ENCODE data around the gene C22orf31.

The C22orf31 gene

DNA sequence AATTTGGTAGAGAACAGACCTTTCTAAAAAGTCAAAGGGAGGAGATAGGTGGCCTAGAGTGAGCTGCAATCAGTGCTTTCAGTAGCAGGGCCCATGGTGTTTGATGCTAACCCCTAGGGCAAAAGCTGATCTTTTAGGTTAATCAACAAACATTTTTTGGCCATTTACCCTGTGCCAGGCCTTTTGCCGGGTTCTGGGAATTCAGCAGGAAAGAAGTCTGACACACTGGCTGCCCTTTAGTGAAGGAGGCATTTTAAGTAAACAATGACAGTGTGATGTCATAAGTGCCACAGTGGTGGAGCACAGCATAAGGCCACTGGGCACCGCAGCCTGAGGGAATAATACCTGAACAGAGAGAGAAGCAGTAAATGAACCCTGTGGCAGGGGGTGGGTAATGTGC is 29.0 kb downstream of the C22orf31 start:
- no peak for DNase-seq (ENCODE audit: low spot score)
- peak overlapping the region; percentile 61 to 84 for H3K27ac ChIP-seq
- no peak overlapping the region for H3K4me3 ChIP-seq
- TF ChIP-seq, protein P1, sequence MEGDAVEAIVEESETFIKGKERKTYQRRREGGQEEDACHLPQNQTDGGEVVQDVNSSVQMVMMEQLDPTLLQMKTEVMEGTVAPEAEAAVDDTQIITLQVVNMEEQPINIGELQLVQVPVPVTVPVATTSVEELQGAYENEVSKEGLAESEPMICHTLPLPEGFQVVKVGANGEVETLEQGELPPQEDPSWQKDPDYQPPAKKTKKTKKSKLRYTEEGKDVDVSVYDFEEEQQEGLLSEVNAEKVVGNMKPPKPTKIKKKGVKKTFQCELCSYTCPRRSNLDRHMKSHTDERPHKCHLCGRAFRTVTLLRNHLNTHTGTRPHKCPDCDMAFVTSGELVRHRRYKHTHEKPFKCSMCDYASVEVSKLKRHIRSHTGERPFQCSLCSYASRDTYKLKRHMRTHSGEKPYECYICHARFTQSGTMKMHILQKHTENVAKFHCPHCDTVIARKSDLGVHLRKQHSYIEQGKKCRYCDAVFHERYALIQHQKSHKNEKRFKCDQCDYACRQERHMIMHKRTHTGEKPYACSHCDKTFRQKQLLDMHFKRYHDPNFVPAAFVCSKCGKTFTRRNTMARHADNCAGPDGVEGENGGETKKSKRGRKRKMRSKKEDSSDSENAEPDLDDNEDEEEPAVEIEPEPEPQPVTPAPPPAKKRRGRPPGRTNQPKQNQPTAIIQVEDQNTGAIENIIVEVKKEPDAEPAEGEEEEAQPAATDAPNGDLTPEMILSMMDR (IDR thresholded peaks at IDR 0.05): no peak

DNA sequence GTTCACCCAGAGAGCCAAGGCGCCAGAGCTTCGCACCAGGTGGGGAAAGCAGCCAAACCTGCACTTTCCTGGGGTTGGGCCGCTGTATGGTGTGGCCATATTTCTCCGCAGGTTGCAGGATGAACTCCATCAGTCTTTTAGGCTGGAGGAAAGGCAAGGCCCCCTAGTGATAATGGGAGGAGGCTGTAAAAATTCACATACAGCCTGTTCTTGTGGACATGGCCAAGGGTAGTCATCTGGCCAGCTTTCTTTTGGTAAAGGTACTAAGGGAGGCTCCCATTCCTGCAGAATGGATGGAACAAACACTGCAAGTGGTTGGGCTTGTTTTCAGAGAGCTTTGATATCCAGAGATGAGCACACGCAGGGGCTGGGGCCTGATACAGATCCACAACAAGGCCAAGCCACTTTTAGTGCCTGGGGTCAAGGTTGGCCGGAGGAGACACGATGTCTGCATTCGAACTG is 29.6 kb downstream of the C22orf31 start:
- no peak for DNase-seq (ENCODE audit: low spot score)
- TF ChIP-seq, protein P1 (IDR thresholded peaks at IDR 0.05): no peak
- no peak overlapping the region for H3K4me3 ChIP-seq
- peak overlapping the region; percentile 61 to 84 for H3K27ac ChIP-seq

DNA sequence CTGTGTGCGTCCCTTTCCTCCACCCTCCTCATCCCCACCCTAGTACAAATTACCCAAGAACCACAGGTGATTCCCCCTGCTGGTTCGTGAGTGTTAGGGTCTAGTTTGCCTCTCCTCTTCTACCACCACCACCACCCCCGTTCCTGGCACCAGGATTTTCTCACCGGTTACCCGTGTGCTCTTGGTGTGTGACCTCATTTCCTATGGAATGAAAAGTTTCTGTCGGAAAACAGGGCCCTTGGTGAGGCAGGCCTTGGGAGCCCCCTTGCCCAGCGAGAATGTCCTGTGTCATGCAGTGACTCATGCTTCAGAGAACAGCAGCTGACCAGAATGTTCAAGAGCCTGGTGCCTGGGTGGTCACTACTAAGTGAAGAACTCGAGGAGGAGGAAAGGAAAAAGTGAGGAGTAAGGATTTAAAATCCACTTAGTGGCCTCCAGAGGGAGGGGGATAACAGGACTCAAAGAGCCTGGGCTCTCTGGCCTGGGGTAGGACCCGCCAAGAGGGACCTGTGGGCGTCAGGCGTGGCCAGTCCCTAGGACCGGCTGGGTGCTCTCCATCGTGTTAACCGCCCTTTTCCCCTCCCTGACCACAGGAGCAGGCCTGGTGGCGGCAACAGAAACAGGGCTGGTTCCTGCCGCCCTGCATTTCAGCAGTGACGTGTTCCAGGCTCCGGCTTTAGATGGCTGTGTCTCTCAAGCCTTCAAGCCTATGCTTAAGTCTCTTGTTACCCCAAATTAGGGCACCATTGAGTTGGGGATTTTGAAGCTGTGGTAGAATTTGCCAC is 30.2 kb downstream of the C22orf31 start:
- Histone ChIP-seq H3K27ac (peak overlapping the region; percentile 61 to 84), H3K4me3 (peak overlapping the region; percentile 65)
- TF ChIP-seq, protein P1 (IDR thresholded peaks at IDR 0.05): no peak
- peak; percentile 85 for DNase-seq (ENCODE audit: low spot score)

DNA sequence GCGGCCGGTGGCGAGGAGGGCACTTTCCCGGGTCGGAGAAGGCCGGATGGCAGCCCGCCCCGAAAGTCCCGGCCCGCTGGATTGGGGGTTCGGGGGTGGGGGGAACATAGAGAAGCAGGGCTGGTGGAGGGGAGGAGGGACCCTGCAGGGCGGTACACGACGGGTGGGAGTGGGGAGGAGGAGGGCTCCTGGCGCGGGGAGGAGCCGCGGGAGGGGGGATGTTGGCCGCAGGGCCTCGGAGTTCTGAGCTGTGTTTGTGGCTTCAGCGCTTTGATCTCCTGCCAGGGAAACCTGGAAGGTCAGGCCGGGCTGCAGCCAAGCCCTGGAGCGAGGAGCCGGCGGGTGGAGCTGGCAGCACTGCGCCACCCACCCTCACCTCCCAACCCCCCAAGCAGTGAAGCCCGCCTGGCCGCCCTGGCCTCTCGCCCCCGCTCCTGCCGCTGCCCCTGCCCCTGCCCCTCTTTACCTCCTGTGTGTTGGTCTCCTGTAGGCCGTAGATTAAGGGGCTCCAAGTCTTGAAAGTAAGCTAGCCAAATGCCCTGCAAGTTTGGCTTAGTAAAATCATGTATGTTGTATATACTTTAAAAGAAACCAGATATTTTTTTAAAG is 30.9 kb downstream of the C22orf31 start:
- Histone ChIP-seq H3K27ac (peak overlapping the region; percentile 61 to 84), H3K4me3 (peak overlapping the region; percentile 65)
- TF ChIP-seq, protein P1 (IDR thresholded peaks at IDR 0.05): no peak
- no peak for DNase-seq (ENCODE audit: low spot score)

DNA sequence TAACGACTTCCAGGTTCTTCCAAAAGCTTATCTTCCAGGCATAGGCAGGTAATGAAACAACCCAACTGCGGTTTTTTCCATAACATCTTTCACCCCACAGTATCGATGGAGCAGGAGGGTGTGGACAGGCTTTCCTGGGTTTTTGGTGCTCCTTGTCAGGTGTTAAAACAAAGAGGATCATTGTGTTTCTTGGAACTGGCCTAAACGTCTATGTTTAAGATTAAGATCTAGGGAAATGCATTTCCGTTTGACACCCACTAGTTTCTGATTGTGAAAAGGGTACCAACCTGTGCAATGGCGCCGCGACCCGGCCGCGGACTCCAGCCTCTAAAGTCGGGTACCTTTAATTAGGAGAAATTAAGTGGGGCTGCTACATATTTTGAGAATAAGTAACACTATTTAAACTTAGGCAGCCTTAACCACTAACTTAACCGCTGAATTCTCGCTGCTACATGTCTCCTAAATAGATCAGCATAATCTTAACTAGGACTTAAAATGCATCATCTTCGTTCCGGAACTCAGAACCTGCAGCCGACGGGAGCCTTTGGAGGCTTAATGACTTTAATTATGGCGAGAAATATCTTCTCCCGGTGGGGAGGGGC is 31.5 kb downstream of the C22orf31 start:
- no peak for DNase-seq (ENCODE audit: low spot score)
- TF ChIP-seq, protein P1 (IDR thresholded peaks at IDR 0.05): no peak
- Histone ChIP-seq H3K27ac (peak overlapping the region in 1 of 2 donors; percentile 84), H3K4me3 (peak overlapping the region; percentile 65)

DNA sequence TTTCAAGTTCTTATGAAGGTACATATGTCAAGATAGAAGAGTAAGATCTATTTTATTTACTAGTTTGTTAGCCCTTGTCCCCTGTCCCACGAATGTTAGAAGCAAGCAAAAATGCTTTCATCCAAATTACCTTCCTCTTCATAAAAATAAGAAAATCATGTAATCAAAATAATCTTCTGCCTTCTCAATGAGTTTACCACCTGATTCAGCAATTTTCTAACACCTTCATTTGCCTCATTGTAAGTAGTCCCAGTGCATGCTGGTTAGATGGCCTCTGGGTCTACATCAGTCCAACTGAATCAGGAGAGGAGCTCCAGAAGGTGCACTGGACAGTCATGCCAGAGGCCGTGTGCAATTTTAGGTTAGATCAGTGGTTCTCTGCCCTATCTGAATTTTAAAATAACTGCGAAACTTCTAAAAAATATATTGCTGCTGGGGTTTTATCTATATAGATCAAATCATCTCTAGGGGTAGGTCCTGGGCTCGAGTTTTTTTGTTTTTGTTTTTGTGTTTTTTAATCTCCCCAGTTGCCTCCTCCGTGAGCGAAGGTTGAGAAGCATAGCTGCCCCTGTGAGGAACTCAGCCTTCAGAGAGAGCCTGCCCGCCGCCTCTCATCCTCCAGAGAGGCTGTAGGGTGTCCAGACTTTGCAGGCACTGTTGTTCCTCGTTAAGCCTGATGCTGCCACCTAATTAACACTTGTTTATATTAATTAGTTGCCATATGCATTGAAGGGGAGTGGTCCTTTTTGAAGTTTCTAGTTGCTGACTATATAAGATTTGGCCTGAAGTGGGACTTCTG is 32.2 kb downstream of the C22orf31 start:
- TF ChIP-seq, protein P1 (IDR thresholded peaks at IDR 0.05): no peak
- H3K4me3 ChIP-seq: no peak overlapping the region
- no peak for DNase-seq (ENCODE audit: low spot score)
- H3K27ac ChIP-seq: no peak overlapping the region

Data from coronary artery (tissue), 2 donors.